K562 (cell line): ENCODE results near the gene DARS2. TPM values are rescaled to one million over a fixed set of nuclear protein-coding genes. Genes with fewer than 3 reads are reported as not detected.

ENCODE experiments used
- ATF3 ChIP-seq, 2 experiments: fragments of 450-650 bp in 1 of 2; sonication (generic) in 1 of 2; formaldehyde crosslinking in 1 of 2; IDR thresholded peaks in 1 of 2; conservative IDR thresholded peaks in 1 of 2; 2 replicates each; pipeline versions ENCODE4 v1.6.1 to v1.8.1; 2016 to 2023; ENCODE audit warnings: mild to moderate bottlenecking in 2 of 2, moderate library complexity in 2 of 2, inconsistent platforms in 1 of 2, missing genetic modification reagents in 1 of 2
- CBFA2T3 ChIP-seq: fragments of 450-650 bp; IDR thresholded peaks from 2 replicates; pipeline ENCODE4 v1.6.1; 2017
- CHD1 ChIP-seq: fragments of 200-600 bp; sonication (generic); IDR thresholded peaks from one replicate; pipeline ENCODE4 v1.6.1; 2012; ENCODE audit warnings: mild to moderate bottlenecking, moderate library complexity, low read length, inconsistent platforms
- E2F5 ChIP-seq: sonication (generic); formaldehyde crosslinking; IDR thresholded peaks from 2 replicates; pipeline ENCODE4 v1.8.0; 2022; ENCODE audit warnings: mild to moderate bottlenecking, missing genetic modification reagents
- ELK3 ChIP-seq: fragments of 450-650 bp; formaldehyde crosslinking; IDR thresholded peaks from 2 replicates; pipeline ENCODE4 v1.4.0; 2020; ENCODE audit warnings: mild to moderate bottlenecking
- ETV1 ChIP-seq: fragments of 450-650 bp; conservative IDR thresholded peaks from 2 replicates; pipeline ENCODE4 v1.6.1; 2016; ENCODE audit warnings: missing genetic modification characterization, control low read depth, low read depth, missing compliant biosample characterization
- HMG20A ChIP-seq: fragments of 450-650 bp; formaldehyde crosslinking; conservative IDR thresholded peaks from 2 replicates; pipeline ENCODE4 v1.4.0; 2020; ENCODE audit warnings: mild to moderate bottlenecking, mixed read lengths
- JUND ChIP-seq, 2 experiments: IDR thresholded peaks; 2 replicates in 1 of 2; 3 replicates in 1 of 2; pipeline ENCODE4 v1.6.1; 2011; ENCODE audit warnings: borderline replicate concordance in 2 of 2, low read depth in 2 of 2, low read length in 2 of 2, improper control_type of control experiment in 1 of 2, missing biosample characterization in 1 of 2, missing genetic modification characterization in 1 of 2, missing genetic modification reagents in 1 of 2
- MAFK ChIP-seq: IDR thresholded peaks from 2 replicates; pipeline ENCODE4 v1.6.1; 2011; ENCODE audit warnings: low read length, improper control_type of control experiment
- MITF ChIP-seq: IDR thresholded peaks from 2 replicates; pipeline ENCODE4 v1.6.1; 2014; ENCODE audit warnings: antibody characterized with exemption
- MNT ChIP-seq, 2 experiments: fragments of 450-650 bp; conservative IDR thresholded peaks; 2 replicates each; pipeline ENCODE4 v1.6.1; 2017; ENCODE audit warnings: mild to moderate bottlenecking in 2 of 2, moderate library complexity in 2 of 2
- NR3C1 ChIP-seq: sonication (generic); formaldehyde crosslinking; IDR thresholded peaks from 2 replicates; pipeline ENCODE4 v1.8.1; 2022; ENCODE audit warnings: missing genetic modification reagents
- POLR2A ChIP-seq: fragments of 450-650 bp; conservative IDR thresholded peaks from 2 replicates; pipeline ENCODE4 v1.6.1; 2016
- RBBP5 ChIP-seq: fragments of 200-600 bp; sonication (generic); IDR thresholded peaks from 2 replicates; pipeline ENCODE4 v1.6.1; 2012; ENCODE audit warnings: borderline replicate concordance, mild to moderate bottlenecking, low read length, control low read depth, inconsistent platforms; ENCODE audit not compliant: insufficient read depth, poor library complexity, severe bottlenecking
- TAF1 ChIP-seq: IDR thresholded peaks from 2 replicates; pipeline ENCODE4 v1.6.1; 2011; ENCODE audit warnings: mild to moderate bottlenecking, low read length, moderate library complexity; ENCODE audit not compliant: insufficient read depth, control insufficient read depth, severe bottlenecking; ENCODE audit errors: extremely low read depth
- ZNF609 ChIP-seq: sonication (generic); formaldehyde crosslinking; IDR thresholded peaks from 2 replicates; pipeline ENCODE4 v1.8.1; 2023; ENCODE audit warnings: missing genetic modification reagents, mild to moderate bottlenecking, borderline replicate concordance
- polyA plus RNA-seq, 8 experiments: library from polyadenylated mRNA; depleted of rRNA in 4 of 8; stranded (reverse) in 5 of 8; unstranded in 3 of 8; fragments of >200 nt; fragmentation: Nextera tagmentation in 2 of 8; fragmentation: Illumina TruSeq in 1 of 8; extraction: Ambion mirVana in 2 of 8; extraction: Trizol in 1 of 8; gene quantifications; 2 replicates each; pipeline versions ENCODE4 v1.2.1 to v1.2.3, GENCODE V29; 2011 to 2014; ENCODE audit warnings: inconsistent platforms in 1 of 8, missing spikeins in 1 of 8
- total RNA-seq, 7 experiments: library from RNA; depleted of rRNA in 6 of 7; stranded (reverse); fragments of >200 nt in 6 of 7; fragmentation: Illumina TruSeq in 2 of 7; extraction: Trizol in 2 of 7; gene quantifications; 2 replicates each; pipeline versions ENCODE4 v1.2.1 to v1.2.3, GENCODE V29; 2011 to 2021; ENCODE audit warnings: low replicate concordance in 1 of 7

The DARS2 gene
- total and polyA plus RNA-seq, 9 of the 15 experiments (the other 6 are each of a cell fraction or from before 2014, with no cell fraction given), result 36.4 to 96.7 (median 68.6) TPM

GRCh38 chr1:173823781-173824314 lies 625 bp upstream of the DARS2 start (continued):
- TF ChIP-seq E2F5 (CRISPR knock-in tag) (no peak), ELK3 (no peak), ZNF609 (CRISPR knock-in tag) (no peak), TAF1 (no peak), MAFK (no peak), ETV1 (tag) (no peak), RBBP5 (peak; percentile 30), JUND (IDR thresholded peaks at IDR 0.05; ENCODE audit: borderline replicate concordance, low read depth, low read length) (no peak), JUND (tag; IDR thresholded peaks at IDR 0.05; ENCODE audit: borderline replicate concordance, low read depth, low read length) (no peak), MITF (no peak), MNT (conservative IDR thresholded peaks at IDR 0.05) (no peak), POLR2A (no peak), ATF3 (IDR thresholded peaks at IDR 0.05) (no peak), ATF3 (CRISPR knock-in tag; conservative IDR thresholded peaks at IDR 0.05) (no peak), CHD1 (peak; percentile 68), HMG20A (CRISPR knock-in tag) (no peak), NR3C1 (no peak), CBFA2T3 (no peak)
